NCI-H1417 (cell line): Measurements from ENCODE around the gene EEF1AKMT3.
A peak's percentile ranks its signal among the peaks of the same experiment; 100 is the strongest.

Experiments used
- DNase-seq, 3 experiments: peaks; one replicate each; lab custom pipeline; 2025; lab: John Stamatoyannopoulos, UW

Gene EEF1AKMT3

DNA sequence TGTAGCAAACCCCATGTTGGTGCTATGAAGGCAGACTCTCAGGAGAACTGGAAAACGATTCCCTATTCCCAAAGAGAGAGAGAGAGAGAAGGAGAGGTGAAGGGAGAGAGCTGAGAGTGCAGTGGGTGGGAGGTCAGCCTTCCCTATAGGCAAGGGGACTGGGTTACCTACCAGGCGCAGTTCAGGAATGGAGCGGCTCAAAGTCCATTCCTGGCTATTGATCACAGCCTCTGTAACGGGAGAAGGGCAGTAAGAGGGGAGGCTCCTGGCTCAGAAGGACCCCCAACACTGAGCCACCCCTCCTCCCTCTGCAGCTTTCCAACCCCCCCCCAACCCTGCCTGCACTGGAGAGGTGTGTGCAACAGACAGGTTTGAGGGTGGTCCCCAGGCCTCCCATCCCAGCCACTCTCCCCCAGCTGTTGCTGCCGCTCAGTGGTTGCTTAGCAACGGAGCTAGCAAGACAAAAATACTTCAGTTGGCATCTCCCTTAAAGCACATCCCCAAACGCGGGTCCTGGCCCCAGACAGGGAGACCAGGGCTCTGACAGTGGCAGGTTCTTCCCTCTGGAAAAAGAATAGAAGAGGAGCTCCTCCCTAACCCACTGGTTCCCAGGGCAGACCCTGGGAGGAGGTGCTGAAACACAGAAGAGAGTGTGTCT is 37.1 kb upstream of the EEF1AKMT3 start:
- peak in 2 of 3 experiments; percentile 69 to 76 for DNase-seq

- peak in 2 of 3 experiments; percentile 69 to 77 for DNase-seq
These were observed 36.3 kb upstream of the EEF1AKMT3 start for GRCh38 chr12:57735952-57736740.

DNA sequence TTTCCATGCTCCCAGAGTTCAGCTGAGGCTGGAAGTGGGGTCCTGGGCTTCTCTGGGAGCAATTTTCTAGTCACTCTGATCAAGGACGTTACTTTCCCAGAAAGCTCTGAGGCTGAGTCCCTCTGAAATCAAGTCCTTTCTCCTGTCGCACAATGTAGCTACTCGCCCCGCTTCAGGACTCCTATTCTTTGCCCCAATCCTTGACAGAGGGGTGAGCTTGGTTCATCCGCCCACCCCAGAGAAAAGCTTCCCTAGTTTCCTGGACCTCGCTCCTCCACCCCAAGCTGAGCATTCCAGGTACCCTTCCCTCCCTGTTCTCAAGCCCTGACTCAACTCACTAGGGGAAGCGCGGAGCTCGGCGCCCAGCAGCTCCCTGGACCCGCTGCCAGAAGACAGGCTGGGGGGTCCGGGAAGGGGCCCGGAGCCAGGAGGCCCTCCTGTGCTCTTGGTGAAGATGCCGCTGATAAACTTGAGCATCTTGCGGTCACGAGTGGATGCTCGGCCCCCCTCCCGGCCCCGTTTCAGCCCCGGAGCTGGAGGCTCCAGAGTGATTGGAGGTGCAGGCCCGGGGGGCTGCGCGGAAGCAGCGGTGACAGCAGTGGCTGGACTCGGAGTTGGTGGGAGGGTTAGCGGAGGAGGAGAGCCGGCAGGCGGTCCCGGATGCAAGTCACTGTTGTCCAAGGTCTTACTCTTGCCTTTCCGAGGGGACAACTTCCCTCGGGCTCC is 35.5 kb upstream of the EEF1AKMT3 start:
- DNase-seq: peak in 1 of 3 experiments; percentile 48

DNA sequence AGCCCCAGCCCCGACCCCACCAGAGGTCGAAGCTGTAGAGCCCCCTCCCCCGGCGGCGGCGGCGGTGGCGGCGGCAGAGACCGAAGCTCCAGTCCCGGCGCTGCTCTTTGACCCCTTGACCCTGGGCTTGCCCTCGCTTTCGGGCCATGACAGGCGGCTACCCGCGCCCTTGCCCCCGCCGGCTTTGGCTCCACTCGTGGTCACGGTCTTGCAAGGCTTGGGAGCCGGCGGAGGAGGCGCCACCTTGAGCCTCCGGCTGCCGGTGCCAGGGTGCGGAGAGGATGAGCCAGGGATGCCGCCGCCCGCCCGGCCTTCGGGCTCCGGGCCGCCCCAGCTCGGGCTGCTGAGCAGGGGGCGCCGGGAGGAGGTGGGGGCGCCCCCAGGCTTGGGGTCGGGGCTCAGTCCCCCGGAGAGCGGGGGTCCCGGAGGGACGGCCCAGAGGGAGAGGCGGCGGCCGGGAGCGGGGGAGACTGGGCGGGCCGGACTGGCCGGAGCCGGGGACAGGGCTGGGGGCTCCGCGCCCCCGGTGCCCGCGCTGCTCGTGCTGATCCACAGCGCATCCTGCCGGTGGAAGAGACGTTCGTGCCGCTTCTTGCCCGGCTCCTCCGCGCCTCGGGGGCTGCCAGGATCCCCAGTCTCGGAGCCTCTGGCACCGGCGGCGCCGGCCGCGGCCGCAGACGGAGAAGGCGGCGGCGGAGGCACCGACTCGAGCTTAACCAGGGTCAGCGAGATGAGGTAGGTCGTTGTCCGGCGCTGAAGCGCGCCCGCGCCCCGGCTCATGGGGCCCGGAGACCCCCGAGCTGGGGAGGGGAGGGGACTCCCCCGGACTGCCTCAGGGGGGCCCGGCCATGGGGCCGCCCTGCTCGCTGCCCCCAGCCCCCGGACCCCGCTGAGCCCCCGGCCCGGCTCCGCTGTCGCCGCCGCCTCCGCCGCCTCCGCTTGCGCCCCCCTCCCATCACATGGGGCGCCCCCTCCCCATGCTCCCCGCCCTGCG is 34.6 kb upstream of the EEF1AKMT3 start:
- peak; percentile 19 to 65 (median 61) for DNase-seq

- DNase-seq: peak; percentile 40 to 81 (median 77)
These were observed 33.7 kb upstream of the EEF1AKMT3 start, which contains the start of gene AGAP2 for GRCh38 chr12:57738661-57739237. Gene AGAP2 (minus strand): TSS chr12:57738742. CDS start chr12:57738246, 496 bp downstream.

GRCh38 chr12:57739387-57739786 is 33.0 kb upstream of the EEF1AKMT3 start:
- peak in 2 of 3 experiments; percentile 43 to 56 for DNase-seq

DNA sequence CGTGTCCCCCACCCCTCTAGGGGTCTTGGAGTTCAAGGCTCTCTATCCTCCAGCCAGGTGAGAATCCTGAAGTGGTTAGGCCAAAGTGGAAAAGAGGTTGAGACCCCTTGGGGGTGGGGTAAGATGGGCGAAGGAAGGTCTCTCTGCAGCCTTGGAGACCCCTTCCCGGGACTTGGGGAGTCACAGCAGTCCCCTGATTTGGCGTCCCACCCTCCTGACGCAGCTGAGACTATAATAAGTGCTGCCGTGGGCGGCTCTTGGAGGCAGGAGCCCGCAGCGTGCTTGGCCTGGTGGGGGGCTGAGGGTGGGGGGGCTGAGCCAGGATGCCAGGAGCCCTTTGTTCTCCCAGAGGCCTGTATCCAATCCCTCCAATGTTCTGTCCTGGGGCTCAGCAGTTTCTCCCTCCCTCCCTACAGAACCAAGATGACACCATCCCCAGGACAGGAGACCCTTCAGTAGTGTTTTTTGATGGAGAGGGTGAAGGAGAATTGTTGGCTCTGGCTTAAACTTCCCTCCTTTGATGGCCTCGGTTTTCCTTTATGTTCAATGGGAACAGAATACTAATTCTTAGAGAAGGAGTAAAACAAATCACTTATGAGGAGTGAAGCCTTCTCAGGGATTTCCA is 32.4 kb upstream of the EEF1AKMT3 start:
- DNase-seq: no peak

DNA sequence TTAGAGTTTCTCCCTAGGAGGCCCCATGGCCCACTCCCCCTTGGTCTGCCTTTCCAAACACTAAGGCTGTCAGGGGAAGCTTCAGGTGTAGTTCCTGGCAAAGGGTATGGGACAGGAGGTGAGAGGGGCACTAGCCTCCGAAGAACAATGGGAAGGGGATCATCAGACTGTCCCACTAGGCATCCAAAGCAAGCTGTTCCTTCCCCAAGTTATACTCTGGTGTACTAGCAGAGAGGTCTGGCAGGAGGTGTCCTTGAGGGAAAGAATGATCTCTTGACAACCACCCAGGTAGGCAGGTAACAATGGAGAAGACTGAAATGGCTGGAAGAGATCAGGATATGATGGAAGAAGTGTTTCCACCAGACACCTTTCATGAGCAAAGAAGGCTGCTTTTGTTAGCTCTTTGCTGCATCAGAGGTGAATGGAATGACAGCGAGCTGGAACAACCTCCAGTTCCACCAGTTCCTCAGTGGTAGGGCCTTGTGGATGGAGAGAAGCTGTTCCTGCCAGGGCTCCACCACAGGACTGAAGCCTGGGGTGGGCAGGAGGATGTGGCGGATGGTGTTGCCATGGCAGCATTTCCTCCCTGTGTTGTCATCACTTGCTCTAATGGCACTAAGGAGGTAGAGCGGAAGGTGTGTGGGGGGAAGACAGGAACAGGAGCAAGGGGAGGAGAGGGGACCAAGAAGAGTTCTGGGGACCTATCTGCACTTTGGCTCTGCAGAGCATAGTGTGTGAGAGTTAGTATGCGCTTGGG is 31.6 kb upstream of the EEF1AKMT3 start:
- DNase-seq: peak in 2 of 3 experiments; percentile 37 to 66

DNA sequence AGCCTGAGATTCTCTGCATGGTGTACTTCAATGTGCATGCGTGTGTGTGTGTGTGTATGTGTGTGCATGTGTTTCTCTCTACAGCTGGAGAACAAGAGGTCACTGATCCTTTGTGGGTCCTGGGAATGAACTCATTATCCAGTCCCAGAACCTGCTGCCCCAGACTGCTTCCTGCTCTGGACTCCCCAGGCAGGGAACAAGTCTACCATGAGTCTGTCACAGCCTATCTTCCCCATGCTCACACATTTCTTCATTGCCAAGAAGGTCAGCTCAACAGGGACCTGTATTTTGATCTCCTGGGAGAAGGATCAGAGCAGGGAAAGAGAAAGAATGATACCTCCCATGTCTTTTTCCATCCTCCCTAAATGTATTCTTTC is 31.0 kb upstream of the EEF1AKMT3 start:
- no peak for DNase-seq

DNA sequence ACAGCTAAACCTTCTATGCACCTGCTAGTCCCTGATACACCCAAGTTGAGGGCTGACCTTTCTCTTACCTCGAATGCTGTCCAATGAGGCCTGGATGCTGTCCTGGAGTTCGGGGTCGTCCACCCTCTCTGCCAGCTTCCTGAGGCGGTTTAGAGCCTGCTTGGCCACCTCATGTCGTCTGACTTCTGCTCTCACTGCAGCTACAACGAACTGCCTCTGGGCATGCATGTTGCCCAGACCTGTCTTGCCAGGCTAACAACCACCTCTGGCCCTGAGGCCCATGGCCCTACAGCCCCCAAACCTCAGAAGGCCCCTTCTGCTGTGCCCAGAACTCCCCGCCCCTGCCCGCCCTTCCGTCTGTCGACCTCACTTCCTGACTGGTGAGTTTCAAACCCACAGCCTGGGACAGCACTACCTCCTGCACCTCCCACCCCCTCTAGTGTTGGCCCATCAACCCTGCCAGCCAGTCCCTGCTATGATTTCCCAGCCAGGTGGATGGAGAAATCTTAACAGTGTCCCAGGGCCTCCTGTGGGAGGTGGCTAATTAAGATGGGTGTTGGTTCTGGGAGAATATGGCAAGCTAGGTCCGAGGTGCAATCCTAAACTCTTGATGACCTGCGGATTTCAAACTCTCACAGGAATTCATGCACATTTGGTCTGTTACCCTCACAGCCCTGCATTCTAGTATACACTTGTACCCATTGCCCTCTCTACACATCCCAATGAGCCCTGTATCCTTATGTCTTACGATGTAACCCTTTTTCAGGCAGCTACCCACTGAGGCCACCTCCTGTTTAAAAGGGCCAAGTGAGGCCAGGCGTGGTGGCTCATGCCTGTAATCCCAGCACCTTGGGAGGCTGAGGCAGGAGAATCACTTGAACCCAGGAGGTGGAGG is 30.3 kb upstream of the EEF1AKMT3 start:
- DNase-seq: no peak

- DNase-seq: no peak
These were observed 28.6 kb upstream of the EEF1AKMT3 start for GRCh38 chr12:57743769-57744168.

DNA sequence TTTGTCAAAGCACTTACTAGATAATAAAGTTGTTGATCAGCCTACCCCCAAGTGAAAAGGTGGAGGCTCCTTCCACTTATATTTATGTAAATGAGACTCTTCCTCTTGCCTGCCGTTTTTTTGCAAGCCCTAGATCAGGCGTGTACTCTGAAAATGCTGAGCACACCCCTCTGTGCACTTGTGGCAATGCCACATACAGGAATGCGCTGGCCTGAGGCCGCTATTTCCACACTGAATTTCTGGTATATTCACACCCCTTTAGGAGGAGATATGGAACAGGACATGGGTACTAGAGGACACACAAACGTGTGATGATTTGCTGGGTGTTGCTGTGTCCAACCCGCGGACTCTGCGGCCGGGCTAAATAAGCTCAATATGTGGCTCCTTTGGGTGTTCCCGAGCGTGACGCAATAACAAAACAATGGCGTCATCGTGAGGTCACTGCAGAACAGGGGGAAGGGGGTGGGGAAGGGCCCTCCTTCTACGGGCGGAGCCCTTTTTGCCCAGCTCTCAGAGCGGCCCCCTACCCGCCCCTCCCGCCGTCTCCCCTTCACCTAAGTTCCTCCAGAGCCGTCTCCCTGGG is 28.1 kb upstream of the EEF1AKMT3 start:
- DNase-seq: peak in 2 of 3 experiments; percentile 96 to 98

DNA sequence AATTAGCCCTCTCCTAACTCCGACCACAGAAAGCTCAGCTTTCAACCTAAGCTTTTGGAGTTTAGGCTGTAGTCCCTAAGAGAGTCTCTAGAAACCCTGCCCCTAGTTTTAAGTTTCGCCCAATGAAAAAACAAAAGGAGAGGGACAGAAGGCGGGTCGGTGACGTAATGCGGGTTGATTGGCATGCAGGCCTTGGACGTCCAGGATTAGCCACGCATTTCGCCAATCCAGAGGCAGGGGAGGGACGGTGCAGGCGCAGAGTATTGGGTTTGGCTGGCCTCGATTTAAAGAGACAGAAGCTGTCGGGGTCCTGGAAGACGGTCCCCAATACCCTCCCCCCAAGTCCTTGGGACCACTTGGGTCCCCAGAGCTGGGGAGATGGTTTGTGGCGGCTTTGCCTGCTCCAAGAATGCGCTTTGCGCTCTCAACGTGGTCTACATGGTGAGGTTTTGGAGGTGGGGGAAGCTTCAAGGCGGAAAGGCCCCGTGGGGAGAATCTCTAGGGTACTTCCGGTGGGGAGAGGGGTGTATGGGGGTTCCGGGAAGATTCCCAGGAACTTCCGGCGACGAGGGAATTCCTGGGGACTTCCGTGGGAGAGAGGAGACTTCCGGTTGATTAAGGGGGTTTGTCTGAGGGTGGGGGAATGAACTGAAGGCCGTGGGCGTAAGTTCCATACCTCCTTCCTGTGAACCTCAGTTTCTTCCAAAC is 27.5 kb upstream of the EEF1AKMT3 start, which contains the start of gene TSPAN31:
TSS of gene TSPAN31 (plus strand) at position 263 of the 708 bp plus-strand sequence. CDS start at position 379, 116 bp downstream.
- peak; percentile 79 to 99 (median 97) for DNase-seq

DNA sequence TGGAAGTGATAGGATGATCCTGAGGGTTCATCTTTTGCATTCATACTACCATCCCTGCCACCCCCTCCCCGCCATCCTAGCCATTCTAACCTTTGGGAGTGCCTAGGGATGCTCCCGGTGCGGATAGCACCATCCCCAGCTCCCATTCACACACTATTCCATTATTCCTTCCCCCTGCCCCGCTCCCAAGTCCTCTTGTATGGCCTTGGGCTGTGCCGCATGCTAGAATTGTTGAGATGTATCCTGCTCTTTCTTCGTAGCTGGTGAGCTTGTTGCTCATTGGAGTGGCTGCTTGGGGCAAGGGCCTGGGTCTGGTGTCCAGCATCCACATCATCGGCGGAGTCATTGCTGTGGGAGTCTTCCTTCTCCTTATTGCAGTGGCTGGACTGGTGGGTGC is 26.9 kb upstream of the EEF1AKMT3 start:
- no peak for DNase-seq

DNA sequence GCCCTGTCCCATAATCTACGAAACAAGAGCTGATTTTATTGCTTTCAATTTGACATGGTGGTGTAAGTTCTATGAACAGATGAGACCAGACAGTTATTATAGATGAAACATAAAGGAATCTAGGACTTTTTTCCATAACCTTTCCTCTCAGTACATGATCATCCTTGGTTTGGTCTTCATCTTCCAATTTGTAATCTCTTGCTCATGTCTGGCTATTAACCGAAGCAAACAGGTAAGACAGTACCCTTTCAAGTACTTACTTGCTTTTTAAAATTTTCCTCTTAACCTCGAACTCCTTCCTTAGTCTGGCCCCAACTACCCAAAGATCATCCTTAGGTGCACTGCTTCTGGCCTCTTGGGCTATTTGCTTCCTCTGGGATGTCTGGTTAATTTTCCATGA is 26.4 kb upstream of the EEF1AKMT3 start:
- DNase-seq: peak in 1 of 3 experiments; percentile 41

DNA sequence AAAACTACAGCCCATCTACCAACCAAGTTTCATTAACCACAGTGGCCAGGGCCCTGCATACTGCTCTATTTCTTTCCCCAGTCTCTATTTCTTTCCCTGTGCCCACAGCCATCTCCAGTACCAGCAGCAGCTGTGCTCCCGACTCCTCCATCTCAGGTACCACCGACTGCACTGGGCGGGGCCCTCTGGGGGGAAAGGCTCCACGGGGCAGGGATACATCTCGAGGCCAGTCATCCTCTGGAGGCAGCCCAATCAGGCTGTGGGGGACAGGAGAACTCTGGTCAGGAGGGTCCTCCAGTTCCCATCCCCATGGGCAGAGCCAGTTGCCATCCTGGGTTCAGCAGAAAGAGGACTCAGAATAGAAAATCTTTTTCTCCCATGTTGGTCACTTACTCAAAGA is 23.4 kb upstream of the EEF1AKMT3 start:
- no peak for DNase-seq
